Stimulated activated CD4-positive, alpha-beta T cell treated with anti-CD3 and anti-CD28 coated beads, Interleukin-2, amount 100 ng/mL, for 48 hours (primary cell): Measurements from ENCODE around the gene HOXA1.
A peak's percentile ranks its signal among the peaks of the same experiment; 100 is the strongest.

ENCODE experiments used
- DNase-seq, 2 donors: peaks; one replicate each; pipeline ENCODE4 v3.0.0-alpha.2; 2020

Gene HOXA1

GRCh38 chr7:27095897-27096767, at the start of gene HOXA1:
HOXA1 (minus strand) TSS chr7:27096000; CDS start chr7:27095912, 88 bp downstream.
- DNase-seq = peak; percentile 48 to 54

DNA sequence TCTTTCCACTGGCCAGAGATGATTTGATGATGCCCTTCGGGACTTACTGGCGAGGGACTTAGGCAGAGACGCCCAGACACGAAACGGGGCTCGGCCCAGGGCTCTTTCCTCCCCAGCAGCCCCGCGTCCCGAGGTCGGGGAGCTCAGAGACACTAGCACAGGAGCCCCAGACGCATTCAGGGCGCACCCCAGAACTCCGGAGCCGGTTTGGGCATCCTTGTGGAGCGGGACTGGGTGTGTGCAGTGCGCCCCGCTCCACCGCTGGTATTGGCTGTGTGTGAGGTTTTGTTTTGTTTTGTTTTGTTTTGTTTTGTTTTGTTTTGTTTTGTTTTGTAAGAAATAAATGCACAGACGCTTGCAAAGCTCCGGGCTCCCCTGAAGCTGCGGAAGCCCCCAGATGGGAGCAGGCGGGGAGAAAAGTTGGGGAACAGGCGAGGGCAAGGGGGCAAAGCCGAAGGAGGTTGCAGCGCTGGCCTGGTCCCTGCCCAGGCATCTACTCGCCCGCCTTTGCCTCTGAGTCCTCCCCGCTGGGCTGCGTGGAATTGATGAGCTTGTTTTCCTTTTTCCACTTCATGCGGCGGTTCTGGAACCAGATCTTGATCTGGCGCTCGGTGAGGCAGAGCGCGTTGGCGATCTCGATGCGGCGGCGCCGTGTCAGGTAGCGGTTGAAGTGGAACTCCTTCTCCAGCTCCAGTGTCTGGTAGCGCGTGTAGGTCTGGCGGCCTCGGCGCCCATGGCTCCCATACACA, 49.5 kb upstream of the HOXA1 start:
- DNase-seq = no peak

GRCh38 chr7:27144781-27145164, 49.0 kb upstream of the HOXA1 start:
- no peak for DNase-seq

- no peak for DNase-seq
Observed at GRCh38 chr7:27143950-27144780, 48.4 kb upstream of the HOXA1 start.

GRCh38 chr7:27143023-27143949, 47.5 kb upstream of the HOXA1 start, which contains the start of gene HOXA5:
HOXA5 (minus strand) TSS chr7:27143681; CDS start chr7:27143607, 74 bp downstream.
- DNase-seq = no peak

DNA sequence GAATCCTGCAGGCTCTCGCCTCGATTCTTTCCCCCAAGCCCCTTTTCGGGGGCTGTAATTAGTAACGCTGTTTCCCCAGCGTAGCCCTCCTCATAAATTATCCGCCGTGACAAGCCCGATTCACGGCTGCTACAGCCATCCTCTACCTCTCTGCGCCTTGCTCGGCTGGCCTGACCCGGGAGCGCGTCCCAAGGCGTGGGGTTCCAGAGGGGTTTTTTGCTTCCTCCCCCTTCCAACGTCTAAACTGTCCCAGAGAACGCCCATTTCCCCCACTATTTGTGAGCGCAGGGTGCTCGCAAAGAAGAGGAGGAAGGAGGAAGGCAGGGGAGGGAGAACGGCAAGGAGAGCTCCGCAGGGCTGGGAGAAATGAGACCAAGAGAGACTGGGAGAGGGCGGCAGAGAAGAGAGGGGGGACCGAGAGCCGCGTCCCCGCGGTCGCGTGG, 46.8 kb upstream of the HOXA1 start:
- no peak for DNase-seq

GRCh38 chr7:27141923-27142579, 46.3 kb upstream of the HOXA1 start:
- DNase-seq = no peak

- DNase-seq = no peak
Observed at GRCh38 chr7:27141137-27141922, 45.5 kb upstream of the HOXA1 start.

DNA sequence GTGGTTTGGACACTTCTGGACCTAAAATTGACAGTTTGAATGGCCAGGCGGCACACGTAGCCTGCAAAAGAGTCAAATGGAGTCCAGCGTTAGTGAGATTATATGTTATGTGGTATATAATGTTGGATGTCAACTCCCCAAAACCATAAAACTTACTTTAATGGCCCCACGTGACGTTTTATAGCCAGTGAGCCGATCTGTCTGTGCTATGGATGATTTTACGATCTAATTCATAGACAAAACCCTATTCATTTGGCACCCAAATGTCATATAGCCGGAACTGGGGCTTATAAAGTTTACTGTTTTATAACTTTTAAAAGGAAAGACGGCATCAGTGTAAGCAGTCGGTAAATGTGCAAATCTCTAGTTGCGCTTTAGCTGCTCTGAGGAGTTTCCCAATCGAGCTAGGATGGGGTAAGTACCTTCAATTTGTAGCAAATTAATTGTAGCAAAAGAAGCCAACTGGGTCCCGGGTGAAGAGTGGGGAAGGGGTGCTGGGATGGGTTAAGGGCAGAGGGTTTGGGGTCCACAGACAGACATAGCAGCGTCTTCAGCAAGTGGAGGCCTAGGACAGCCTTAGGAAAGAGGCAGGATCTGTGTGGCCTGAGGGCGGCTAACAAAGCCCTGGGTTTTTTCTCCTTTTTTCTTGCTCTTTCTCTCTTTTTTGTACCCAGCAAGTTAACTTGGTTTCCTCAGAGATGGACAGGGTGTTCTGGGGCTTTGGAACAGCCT, 44.5 kb upstream of the HOXA1 start:
- no peak for DNase-seq

DNA sequence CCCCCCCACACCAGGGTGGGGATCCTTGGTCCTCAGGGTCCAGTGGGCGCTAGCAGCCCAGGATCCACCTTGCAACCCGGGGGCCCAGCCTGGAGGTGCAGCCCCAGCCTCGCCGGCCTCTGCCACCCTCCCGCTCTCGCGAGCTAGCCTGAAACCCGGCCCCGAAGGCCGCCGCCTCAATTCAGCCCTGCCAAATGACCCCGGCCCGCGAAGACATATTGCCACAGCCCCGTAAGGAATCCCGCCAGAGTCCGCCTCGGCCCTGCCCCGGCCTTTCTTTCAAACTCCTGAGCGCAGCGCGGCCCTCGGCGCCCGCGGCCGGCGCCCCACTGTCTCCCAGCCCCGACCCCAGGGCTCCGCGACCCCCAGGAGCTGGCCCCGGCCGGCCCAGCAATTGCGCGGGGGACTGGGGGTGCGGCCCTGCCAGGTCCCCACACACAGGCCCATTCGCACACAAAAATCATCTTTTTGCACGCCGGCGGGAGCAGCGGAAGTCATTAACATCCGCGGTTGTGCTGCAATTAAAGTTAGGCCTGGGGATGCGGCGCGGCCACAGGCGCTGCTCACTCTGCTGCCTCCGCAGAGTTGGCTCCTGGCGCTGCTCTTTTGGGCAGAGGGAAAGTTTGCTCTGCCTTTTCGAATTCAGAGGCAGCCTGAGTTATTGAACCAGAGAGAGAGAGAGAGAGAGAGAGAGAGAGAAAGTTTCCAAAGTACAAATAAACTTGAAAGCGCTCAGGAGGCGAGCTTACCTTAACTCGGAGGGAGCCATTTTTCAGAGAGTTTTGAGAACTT, 43.7 kb upstream of the HOXA1 start:
- no peak for DNase-seq

GRCh38 chr7:27138985-27139333, 43.2 kb upstream of the HOXA1 start:
- DNase-seq = no peak

DNA sequence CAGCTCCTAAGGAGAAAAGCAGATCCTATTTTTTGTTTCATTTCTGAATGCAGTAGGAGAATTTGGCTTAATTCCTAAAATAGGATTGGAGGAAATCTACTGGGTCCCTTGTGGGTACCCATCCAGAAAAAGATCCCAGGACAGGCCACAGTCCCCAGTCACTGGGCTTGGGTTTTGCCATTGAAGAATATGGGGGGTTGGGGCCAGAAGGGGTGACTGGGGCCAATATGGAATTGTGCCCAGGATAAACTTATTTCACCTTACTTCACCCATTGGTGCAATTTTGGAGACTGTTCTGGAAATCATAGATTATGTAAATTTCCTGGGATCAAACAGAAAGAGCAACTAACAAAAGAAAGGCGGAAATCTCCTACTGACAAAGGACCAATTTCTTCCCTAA, 42.7 kb upstream of the HOXA1 start:
- no peak for DNase-seq

DNA sequence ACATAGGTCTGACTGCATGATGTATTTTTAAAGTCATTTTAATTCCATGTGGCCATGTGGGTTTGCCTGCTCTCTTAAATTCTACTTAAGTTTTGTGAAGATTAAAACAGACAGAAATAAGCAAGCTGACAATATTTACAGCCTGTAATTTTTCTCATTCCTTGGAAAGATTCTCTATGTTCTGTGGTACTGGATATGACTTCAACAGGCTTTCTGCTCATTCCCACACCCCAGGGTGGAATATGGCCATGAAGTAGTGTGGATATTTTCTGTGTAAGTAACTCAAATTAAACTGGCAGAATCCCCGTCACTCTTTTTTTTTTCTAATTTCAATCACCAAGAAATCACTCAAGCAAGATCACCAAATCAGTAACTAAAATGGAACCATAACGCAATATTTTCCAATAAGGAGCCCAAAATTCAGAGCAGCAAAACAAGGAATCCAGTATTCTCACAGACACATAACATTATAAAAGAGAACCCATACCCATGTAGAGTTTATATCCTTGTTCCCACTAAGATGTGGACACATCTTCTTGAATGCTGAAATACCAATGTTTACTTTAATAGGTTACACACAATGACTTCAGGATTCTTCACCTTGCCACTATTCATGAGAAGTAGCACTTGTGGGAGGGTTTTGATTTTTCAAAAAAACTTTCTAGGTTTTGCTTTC, 42.0 kb upstream of the HOXA1 start:
- DNase-seq = no peak

DNA sequence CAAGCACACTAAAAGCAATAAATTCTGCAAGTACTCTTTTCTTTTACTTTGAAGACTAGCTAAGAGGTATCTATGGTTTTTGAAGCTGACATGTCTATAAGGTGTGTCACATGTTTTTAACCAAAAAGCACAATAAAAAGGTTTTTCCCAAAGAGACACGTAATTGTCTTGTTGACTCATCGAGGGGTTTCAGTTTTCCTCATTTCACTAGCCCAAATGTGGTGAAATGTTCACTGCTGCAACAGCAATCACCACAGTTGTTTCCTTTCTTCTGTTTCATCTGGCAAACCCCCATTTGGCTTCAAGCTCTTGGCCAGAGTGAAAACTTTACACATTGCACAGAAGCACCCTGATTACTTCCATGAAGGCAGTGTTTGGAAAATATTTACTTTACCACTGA, 38.6 kb upstream of the HOXA1 start:
- DNase-seq = no peak

GRCh38 chr7:27133409-27134231, 37.8 kb upstream of the HOXA1 start:
- DNase-seq = no peak

GRCh38 chr7:27132978-27133377, 37.2 kb upstream of the HOXA1 start:
- no peak for DNase-seq

DNA sequence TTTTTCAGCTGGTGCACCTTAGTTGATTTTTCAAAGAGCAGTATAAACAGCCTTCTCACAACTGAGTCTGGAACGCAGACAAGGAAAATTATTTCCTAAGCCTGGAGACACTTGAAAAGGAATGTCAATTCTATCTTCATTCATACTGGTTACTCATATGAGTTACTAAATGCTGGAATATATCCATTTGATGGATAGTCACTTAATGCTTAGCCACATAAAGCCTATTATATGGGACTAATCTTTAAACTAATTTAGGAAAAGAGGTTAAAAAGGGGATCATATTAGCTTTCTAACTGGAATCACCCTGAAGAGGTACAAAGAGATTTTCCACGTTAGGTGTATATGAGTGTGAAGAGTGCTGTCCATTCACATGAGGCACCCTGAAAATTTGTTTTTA, 36.4 kb upstream of the HOXA1 start:
- no peak for DNase-seq
